AG04449 (cell line): Measurements from ENCODE around the gene GPN3.
"Not testable (repeated sequence)": the region's sequence is repeated elsewhere in the genome, so short reads cannot be mapped to it uniquely, and the experiment has no call there.

Source experiments
- CTCF ChIA-PET: fragments of 350-600 bp; formaldehyde crosslinking; extraction: SDS; loops from one replicate; lab custom pipeline; 2021; ENCODE audit warnings: antibody characterized with exemption; lab: Yijun Ruan, JAX
- POLR2A ChIA-PET: fragments of 400-600, 350-600 bp; formaldehyde crosslinking; extraction: SDS; loops from one replicate; lab custom pipeline; 2020; ENCODE audit warnings: antibody characterized with exemption, inconsistent platforms; lab: Yijun Ruan, JAX
- DNase-seq: peaks from one replicate; pipeline ENCODE4 v3.0.0-alpha.2; 2010; ENCODE audit warnings: low read depth, low spot score
- H3K4me3 ChIP-seq: 2 replicates; pipeline ENCODE4 v1.5.1; 2011; ENCODE audit warnings: low read depth, mild to moderate bottlenecking, control low read depth, low read length
- CTCF ChIP-seq: IDR thresholded peaks from one replicate; pipeline ENCODE4 v1.5.1; 2011; ENCODE audit warnings: mild to moderate bottlenecking, moderate library complexity, low read length, control low read depth, inconsistent platforms; ENCODE audit not compliant: insufficient read depth; ENCODE audit errors: missing control alignments

GPN3 gene

GRCh38 chr12:110467847-110468213, 227 bp downstream of the GPN3 start:
- TF ChIP-seq CTCF, result no peak
- CTCF ChIA-PET, result interaction anchor here (1.3 to 12.0 kb wide), 13 partner anchors 10 to 420 kb away, joined by 4 to 179 read pairs (median 11); partner anchors contain the start of genes ARPC3 and TCTN1
- H3K4me3 ChIP-seq, result peak overlapping the region; percentile 86
- POLR2A ChIA-PET, result interaction anchor here (0.7 to 2.4 kb wide), 9 partner anchors 11 to 36 kb away, joined by 3 to 15 read pairs (median 4); partner anchors contain the start of genes ARPC3, RAD9B and VPS29
- no peak for DNase-seq

GRCh38 chr12:110466791-110467190, 1.3 kb downstream of the GPN3 start:
- CTCF ChIA-PET, result interaction anchor here (9.5 to 12.0 kb wide), 2 partner anchors 16 to 135 kb away, joined by 92 to 179 read pairs; partner anchors contain the start of gene ARPC3
- POLR2A ChIA-PET, result no interaction called here
- no peak for DNase-seq
- TF ChIP-seq CTCF, result no peak
- peak overlapping the region; percentile 86; the same call in 1 of the 2 replicates for H3K4me3 ChIP-seq

- POLR2A ChIA-PET, DNase-seq, H3K4me3 ChIP-seq: not testable (repeated sequence)
- CTCF ChIA-PET, result interaction anchor here (1.2 to 12.0 kb wide), 3 partner anchors 15 to 136 kb away, joined by 5 to 179 read pairs (median 92); partner anchors contain the start of gene ARPC3
These were observed 2.3 kb downstream of the GPN3 start for GRCh38 chr12:110465765-110466164.

GRCh38 chr12:110465024-110465423, 3.0 kb downstream of the GPN3 start:
- no peak overlapping the region for H3K4me3 ChIP-seq
- DNase-seq, result no peak
- no peak for TF ChIP-seq CTCF
- POLR2A ChIA-PET, result no interaction called here
- CTCF ChIA-PET, result interaction anchor here (1.2 to 12.0 kb wide), 3 partner anchors 14 to 136 kb away, joined by 3 to 179 read pairs (median 92); partner anchors contain the start of gene ARPC3

- DNase-seq, POLR2A ChIA-PET, H3K4me3 ChIP-seq: not testable (repeated sequence)
- CTCF ChIA-PET, result interaction anchor here (1.0 to 1.6 kb wide), 2 partner anchors 9 to 422 kb away, joined by 3 read pairs; no protein-coding TSS in a partner anchor
These were observed 6.9 kb downstream of the GPN3 start for GRCh38 chr12:110461189-110461588.

- no peak for DNase-seq
- POLR2A ChIA-PET, result no interaction called here
- no peak for TF ChIP-seq CTCF
- H3K4me3 ChIP-seq, result no peak overlapping the region
- CTCF ChIA-PET, result interaction anchor here (0.8 to 2.2 kb wide), 3 partner anchors 9 to 144 kb away, joined by 3 to 13 read pairs (median 10); partner anchors contain the start of genes ARPC3, FAM216A and GPN3
These were observed 9.3 kb downstream of the GPN3 start for GRCh38 chr12:110458756-110459155.

- H3K4me3 ChIP-seq, result no peak overlapping the region
- POLR2A ChIA-PET, result interaction anchor here (0.9 kb wide), 1 partner anchor 15 kb away, joined by 3 read pairs; the partner anchor contains the start of genes FAM216A and GPN3
- CTCF ChIA-PET, result interaction anchor here (0.9 to 9.1 kb wide), 4 partner anchors 14 to 434 kb away, joined by 3 to 195 read pairs (median 52); partner anchors contain the start of genes FAM216A and GPN3
These were observed 14.3 kb downstream of the GPN3 start for GRCh38 chr12:110453569-110454296.

More at GRCh38 chr12:110453569-110454296, 14.3 kb downstream of the GPN3 start:
- no peak for DNase-seq
- no peak for TF ChIP-seq CTCF
